Osteoblast (primary cell): ENCODE results near the gene PCDH9. TPM values are rescaled to one million over a fixed set of nuclear protein-coding genes. Genes with fewer than 3 reads are reported as not detected.

Experiments used
- DNase-seq: peaks from one replicate; pipeline ENCODE4 v3.0.0; 2011; ENCODE audit warnings: low spot score, mixed read lengths; ENCODE audit not compliant: insufficient read length; ENCODE audit errors: missing footprints
- H2AFZ ChIP-seq: 2 replicates; pipeline ENCODE4 v1.6.0; 2011; ENCODE audit warnings: mild to moderate bottlenecking, low read length
- H3K27ac ChIP-seq: 2 replicates; pipeline ENCODE4 v1.5.1; 2011; ENCODE audit warnings: mild to moderate bottlenecking, low read depth, low read length, moderate library complexity
- H3K27me3 ChIP-seq: 2 replicates; pipeline ENCODE4 v1.6.0; 2012; ENCODE audit warnings: mild to moderate bottlenecking, control low read depth, inconsistent platforms, low read length, moderate library complexity; ENCODE audit not compliant: insufficient read depth
- H3K36me3 ChIP-seq: 2 replicates; pipeline ENCODE4 v1.5.1; 2011; ENCODE audit warnings: mild to moderate bottlenecking, low read length, control low read depth, moderate library complexity; ENCODE audit not compliant: insufficient read depth
- H3K4me1 ChIP-seq: 2 replicates; pipeline ENCODE4 v1.5.1; 2011; ENCODE audit warnings: mild to moderate bottlenecking, low read length, control low read depth, moderate library complexity; ENCODE audit not compliant: insufficient read depth
- H3K4me2 ChIP-seq: 2 replicates; pipeline ENCODE4 v1.6.0; 2011; ENCODE audit warnings: mild to moderate bottlenecking, low read length; ENCODE audit not compliant: insufficient read depth
- H3K4me3 ChIP-seq: fragments of 200-600 bp; sonication (generic); 3 replicates; pipeline ENCODE4 v1.5.1; 2012; ENCODE audit warnings: mild to moderate bottlenecking, low read length, inconsistent platforms; ENCODE audit not compliant: insufficient read depth
- H3K79me2 ChIP-seq: 2 replicates; pipeline ENCODE4 v1.6.0; 2012; ENCODE audit warnings: mild to moderate bottlenecking, low read length, control low read depth, inconsistent platforms; ENCODE audit not compliant: insufficient read depth
- H3K9me3 ChIP-seq: 2 replicates; pipeline ENCODE4 v1.5.1; 2011; ENCODE audit warnings: low read depth, low read length, control low read depth
- H4K20me1 ChIP-seq: 2 replicates; pipeline ENCODE4 v1.6.0; 2012; ENCODE audit warnings: mild to moderate bottlenecking, low read length, control low read depth; ENCODE audit not compliant: insufficient read depth
- total RNA-seq: library from RNA; depleted of rRNA; stranded (reverse); fragments of >200 nt; gene quantifications from 2 replicates; pipeline ENCODE4 v1.2.3, GENCODE V29; 2012
- TF ChIP-seq, protein P1 (sequence below): IDR thresholded peaks from 2 replicates; pipeline ENCODE4 v1.5.1; 2011; ENCODE audit warnings: mild to moderate bottlenecking, low read depth, low read length, moderate library complexity; ENCODE audit errors: extremely low read depth

PCDH9 gene
- total RNA-seq, 1 donor: 1.1 TPM

DNA sequence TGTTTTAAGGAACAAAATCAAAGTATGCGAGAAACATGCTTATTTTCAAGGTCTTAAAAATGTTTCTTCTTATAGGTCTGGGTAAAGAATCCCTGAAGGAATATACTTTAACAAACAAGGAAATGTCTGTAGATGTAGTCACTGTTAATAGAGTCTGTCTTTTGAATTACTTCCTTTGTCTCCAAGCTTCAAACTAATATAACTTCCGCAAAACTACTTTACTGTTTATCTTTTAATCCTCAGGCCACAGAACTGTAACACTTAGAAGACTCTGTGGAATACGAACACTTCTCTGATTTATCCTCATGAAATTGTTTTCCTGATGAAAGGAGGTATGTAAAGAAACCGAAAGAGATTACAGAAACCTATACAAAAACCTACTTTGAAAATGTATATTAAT lies 316.0 kb downstream of the PCDH9 start:
- Histone ChIP-seq H3K4me1 (no peaks in the 10 kb centered on the region), H3K9me3 (no peaks in the 10 kb centered on the region), H3K4me3 (no peak overlapping the region), H4K20me1 (no peaks in the 10 kb centered on the region), H3K79me2 (no peaks in the 10 kb centered on the region), H3K27ac (no peak overlapping the region), H2AFZ (peak overlapping the region; percentile 70), H3K4me2 (peak overlapping the region; percentile 4), H3K27me3 (no peaks in the 10 kb centered on the region), H3K36me3 (no peaks in the 10 kb centered on the region)
- peak; percentile 9 for DNase-seq
- TF ChIP-seq, protein P1, sequence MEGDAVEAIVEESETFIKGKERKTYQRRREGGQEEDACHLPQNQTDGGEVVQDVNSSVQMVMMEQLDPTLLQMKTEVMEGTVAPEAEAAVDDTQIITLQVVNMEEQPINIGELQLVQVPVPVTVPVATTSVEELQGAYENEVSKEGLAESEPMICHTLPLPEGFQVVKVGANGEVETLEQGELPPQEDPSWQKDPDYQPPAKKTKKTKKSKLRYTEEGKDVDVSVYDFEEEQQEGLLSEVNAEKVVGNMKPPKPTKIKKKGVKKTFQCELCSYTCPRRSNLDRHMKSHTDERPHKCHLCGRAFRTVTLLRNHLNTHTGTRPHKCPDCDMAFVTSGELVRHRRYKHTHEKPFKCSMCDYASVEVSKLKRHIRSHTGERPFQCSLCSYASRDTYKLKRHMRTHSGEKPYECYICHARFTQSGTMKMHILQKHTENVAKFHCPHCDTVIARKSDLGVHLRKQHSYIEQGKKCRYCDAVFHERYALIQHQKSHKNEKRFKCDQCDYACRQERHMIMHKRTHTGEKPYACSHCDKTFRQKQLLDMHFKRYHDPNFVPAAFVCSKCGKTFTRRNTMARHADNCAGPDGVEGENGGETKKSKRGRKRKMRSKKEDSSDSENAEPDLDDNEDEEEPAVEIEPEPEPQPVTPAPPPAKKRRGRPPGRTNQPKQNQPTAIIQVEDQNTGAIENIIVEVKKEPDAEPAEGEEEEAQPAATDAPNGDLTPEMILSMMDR: no peak

DNA sequence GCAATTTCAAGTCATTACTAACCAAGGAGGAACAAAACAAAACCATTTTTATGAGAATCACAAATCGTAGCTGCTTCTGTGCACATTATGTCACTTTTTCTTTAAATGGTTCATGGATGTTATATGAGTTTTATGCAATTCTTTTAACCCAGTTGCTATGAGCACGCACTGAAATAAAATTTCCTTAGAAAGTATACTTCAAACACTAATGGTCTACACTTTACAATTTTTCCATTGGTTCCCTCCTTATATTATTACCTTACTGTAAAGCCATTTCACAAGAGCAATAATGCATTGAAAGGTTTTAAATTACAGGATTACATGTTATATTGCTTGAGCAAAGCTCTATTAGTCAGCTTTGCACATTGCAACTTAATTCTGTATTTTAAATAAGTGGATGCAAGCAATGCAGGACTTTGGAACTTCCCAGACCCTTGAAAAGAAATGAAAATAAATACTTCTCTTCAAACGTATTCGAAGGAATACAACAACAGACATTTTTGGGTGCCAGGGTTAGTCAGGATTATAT lies 318.7 kb downstream of the PCDH9 start:
- H3K27ac ChIP-seq: no peak overlapping the region
- H3K27me3 ChIP-seq: no peaks in the 10 kb centered on the region
- no peaks in the 10 kb centered on the region for H3K79me2 ChIP-seq
- DNase-seq: no peak
- no peaks in the 10 kb centered on the region for H3K9me3 ChIP-seq
- TF ChIP-seq, protein P1: no peak
- H3K4me1 ChIP-seq: no peaks in the 10 kb centered on the region
- H3K36me3 ChIP-seq: no peaks in the 10 kb centered on the region
- no peak overlapping the region for H3K4me2 ChIP-seq
- no peaks in the 10 kb centered on the region for H4K20me1 ChIP-seq
- no peak overlapping the region for H3K4me3 ChIP-seq
- H2AFZ ChIP-seq: no peak overlapping the region

DNA sequence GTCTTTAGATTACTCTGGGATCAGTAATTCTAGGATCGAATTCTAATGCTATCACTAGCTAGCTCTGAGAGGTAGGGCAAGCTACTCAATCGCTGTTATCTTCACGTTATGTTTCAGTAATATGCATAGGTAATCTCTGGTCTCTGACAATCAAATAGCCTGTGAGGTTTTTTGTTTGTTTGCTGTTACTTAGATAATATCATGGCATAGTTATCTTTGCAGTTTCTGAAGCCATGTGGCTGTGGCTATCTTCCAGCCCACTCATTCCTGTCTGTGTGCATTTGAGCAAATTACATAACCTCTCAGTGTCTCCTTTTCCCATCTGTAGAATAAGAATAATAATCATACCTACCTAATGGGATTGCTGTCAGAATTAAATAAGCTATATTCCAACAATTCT lies 330.2 kb downstream of the PCDH9 start:
- no peak overlapping the region for H2AFZ ChIP-seq
- H3K27ac ChIP-seq: no peak overlapping the region
- no peak overlapping the region for H3K4me3 ChIP-seq
- no peaks in the 10 kb centered on the region for H3K27me3 ChIP-seq
- H3K36me3 ChIP-seq: no peaks in the 10 kb centered on the region
- no peaks in the 10 kb centered on the region for H3K4me1 ChIP-seq
- TF ChIP-seq, protein P1: no peak
- H3K79me2 ChIP-seq: no peaks in the 10 kb centered on the region
- H3K9me3 ChIP-seq: no peaks in the 10 kb centered on the region
- no peak for DNase-seq
- H4K20me1 ChIP-seq: no peaks in the 10 kb centered on the region
- no peak overlapping the region for H3K4me2 ChIP-seq

DNA sequence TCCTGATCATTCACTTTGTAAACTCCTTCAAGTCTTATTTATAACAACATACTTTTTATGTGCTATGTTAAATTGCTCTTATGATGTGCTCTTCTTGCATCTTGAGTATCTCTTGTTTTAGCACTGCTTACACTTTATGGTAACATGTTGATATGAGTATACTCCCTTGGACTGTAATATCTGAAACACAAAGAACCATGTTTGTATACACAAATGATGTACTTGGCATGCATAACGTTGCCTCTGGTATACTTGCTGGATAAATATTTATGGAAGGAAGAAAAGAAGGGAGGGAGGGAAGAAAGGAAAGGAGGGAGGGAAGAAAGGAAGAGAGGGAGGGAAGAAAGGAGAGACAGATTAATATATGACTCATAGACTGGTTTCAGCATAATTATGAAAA lies 333.2 kb downstream of the PCDH9 start:
- no peaks in the 10 kb centered on the region for H3K27me3 ChIP-seq
- no peaks in the 10 kb centered on the region for H3K4me1 ChIP-seq
- no peak overlapping the region for H3K4me3 ChIP-seq
- H3K9me3 ChIP-seq: no peaks in the 10 kb centered on the region
- no peaks in the 10 kb centered on the region for H3K79me2 ChIP-seq
- TF ChIP-seq, protein P1: no peak
- no peak overlapping the region for H2AFZ ChIP-seq
- DNase-seq: no peak
- no peaks in the 10 kb centered on the region for H3K36me3 ChIP-seq
- H3K4me2 ChIP-seq: no peak overlapping the region
- H4K20me1 ChIP-seq: no peaks in the 10 kb centered on the region
- H3K27ac ChIP-seq: no peak overlapping the region
